ENCODE results near the gene VGF. TPM values are rescaled to one million over a fixed set of nuclear protein-coding genes. Genes with fewer than 3 reads are reported as not detected.

Gene VGF
- total and polyA plus RNA-seq, 3 donors from 2014 or later, result 0.87 to 2.3 (median 1.2) TPM

GRCh38 chr7:101169838-101170551, 4.6 kb upstream of the VGF start:
- intact Hi-C loops (cut with DNase I; ENCODE audit: low total_unique reads), result loop anchor here (10.0 kb wide), 1 partner anchor 115 kb away; no protein-coding TSS in a partner anchor
- DNase-seq, result peak; percentile 78
- no peak overlapping the region for H3K27ac ChIP-seq
- H3K36me3 ChIP-seq (ENCODE audit: low read depth, missing control alignments), result no peaks in the 10 kb centered on the region
- H3K27me3 ChIP-seq, result no peaks in the 10 kb centered on the region
- H3K4me1 ChIP-seq, result peaks cover 22% of the 10 kb centered on the region
- TF ChIP-seq CTCF (IDR thresholded peaks at IDR 0.05) (peak; percentile 59 to 82 (median 73)), POLR2A (IDR thresholded peaks at IDR 0.05) (no peak)
- 1% methylated on average over 21 to 33 of the region's 33 CpGs for WGBS, 2 donors
- no peaks in the 10 kb centered on the region for H3K9me3 ChIP-seq
- no peak overlapping the region for H3K4me3 ChIP-seq

GRCh38 chr7:101169110-101169837, 3.9 kb upstream of the VGF start:
- 2 to 3% methylated on average over 18 of the region's 18 CpGs for WGBS, 2 donors
- H3K9me3 ChIP-seq, result no peaks in the 10 kb centered on the region
- H3K4me3 ChIP-seq, result no peak overlapping the region
- peaks cover 24% of the 10 kb centered on the region for H3K4me1 ChIP-seq
- no peak for DNase-seq
- H3K27ac ChIP-seq, result no peak overlapping the region
- intact Hi-C loops (cut with DNase I; ENCODE audit: low total_unique reads), result loop anchor here (10.0 kb wide), 1 partner anchor 116 kb away; no protein-coding TSS in a partner anchor
- H3K27me3 ChIP-seq, result no peaks in the 10 kb centered on the region
- TF ChIP-seq CTCF (IDR thresholded peaks at IDR 0.05), result no peak
- TF ChIP-seq POLR2A (IDR thresholded peaks at IDR 0.05), result no peak
- H3K36me3 ChIP-seq (ENCODE audit: low read depth, missing control alignments), result no peaks in the 10 kb centered on the region

DNA sequence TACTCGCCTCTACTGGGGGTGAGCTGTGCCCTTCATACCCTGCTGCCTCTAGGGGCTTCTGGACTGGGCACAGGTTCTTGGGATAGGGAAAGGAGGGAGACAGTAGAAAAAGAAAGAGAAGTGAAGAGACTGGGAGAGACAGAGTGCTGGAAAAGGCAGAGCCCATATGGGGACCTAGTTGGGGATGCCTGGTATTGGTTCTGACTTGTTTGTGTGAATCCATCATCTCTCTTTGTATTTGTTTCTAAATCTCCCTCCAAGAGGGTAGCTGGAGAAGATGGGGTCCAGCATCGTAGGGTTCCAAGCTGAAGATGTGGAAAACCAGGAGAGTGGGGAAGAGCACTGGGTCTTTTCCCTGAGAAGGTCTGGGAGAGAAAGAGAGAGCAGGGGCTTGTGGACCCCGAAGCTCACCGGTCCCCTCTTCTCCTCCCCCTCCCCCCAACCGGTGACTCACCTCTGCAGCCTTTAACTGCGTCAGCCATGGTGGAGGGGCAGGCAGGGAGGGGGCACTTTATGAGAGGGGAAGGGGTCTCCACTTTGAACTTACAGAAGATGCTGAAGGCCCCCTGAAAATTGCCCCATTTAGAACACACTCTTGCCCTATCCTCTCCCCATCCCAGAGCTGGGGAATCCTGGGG, 3.2 kb upstream of the VGF start:
- H3K4me3 ChIP-seq, result no peak overlapping the region
- DNase-seq, result no peak
- H3K27ac ChIP-seq, result no peak overlapping the region
- intact Hi-C loops (cut with DNase I; ENCODE audit: low total_unique reads), result loop anchor here (10.0 kb wide), 1 partner anchor 116 kb away; no protein-coding TSS in a partner anchor
- H3K27me3 ChIP-seq, result no peaks in the 10 kb centered on the region
- TF ChIP-seq CTCF (IDR thresholded peaks at IDR 0.05) (no peak), POLR2A (IDR thresholded peaks at IDR 0.05) (no peak)
- 4 to 6% methylated on average over 6 of the region's 6 CpGs for WGBS, 2 donors
- no peaks in the 10 kb centered on the region for H3K36me3 ChIP-seq (ENCODE audit: low read depth, missing control alignments)
- peaks cover 28% of the 10 kb centered on the region for H3K4me1 ChIP-seq
- H3K9me3 ChIP-seq, result no peaks in the 10 kb centered on the region

DNA sequence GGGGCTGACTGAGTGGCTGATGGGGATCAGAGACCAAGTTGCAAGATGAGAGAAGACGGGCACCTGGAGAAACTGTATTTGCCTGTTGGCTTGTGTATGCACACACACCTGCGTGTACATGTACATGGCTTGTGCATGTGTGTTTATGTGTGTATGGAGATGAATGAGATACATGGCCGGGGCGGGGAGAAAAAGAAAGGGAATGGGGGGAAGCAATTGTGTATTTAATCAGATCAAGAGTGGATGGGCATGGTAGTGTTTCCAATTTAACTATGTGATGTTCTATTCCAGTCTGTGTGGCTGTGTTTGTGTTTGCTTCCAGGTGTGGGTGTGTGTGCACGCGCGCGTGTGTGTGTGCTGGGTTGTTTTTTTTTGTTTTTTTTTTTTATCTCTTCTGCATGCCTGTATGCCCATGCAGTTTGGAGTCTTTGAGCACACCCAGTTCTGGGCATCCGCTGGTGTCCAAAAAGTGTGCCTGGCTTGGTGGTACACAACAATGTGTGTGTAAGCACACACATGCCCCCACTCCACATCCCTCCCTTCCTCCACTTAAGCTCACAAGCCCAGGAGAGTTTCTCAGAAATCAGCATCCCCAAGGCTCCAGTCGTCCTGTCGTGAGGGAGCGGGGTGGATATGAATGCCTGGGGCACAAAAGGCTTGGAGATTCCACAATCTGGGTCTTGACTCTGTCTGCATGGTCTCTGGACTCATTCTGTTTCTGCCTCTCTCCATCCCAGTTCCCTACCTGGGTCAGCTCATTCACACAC, 2.5 kb upstream of the VGF start:
- Histone ChIP-seq H3K9me3 (no peaks in the 10 kb centered on the region), H3K4me1 (peaks cover 24% of the 10 kb centered on the region), H3K36me3 (ENCODE audit: low read depth, missing control alignments) (no peaks in the 10 kb centered on the region), H3K4me3 (no peak overlapping the region), H3K27ac (no peak overlapping the region), H3K27me3 (no peaks in the 10 kb centered on the region)
- no peak for DNase-seq
- 5 to 6% methylated on average over 12 of the region's 12 CpGs for WGBS, 2 donors
- TF ChIP-seq POLR2A (IDR thresholded peaks at IDR 0.05) (no peak), CTCF (IDR thresholded peaks at IDR 0.05) (no peak)
- intact Hi-C loops (cut with DNase I; ENCODE audit: low total_unique reads), result loop anchor here (10.0 kb wide), 1 partner anchor 117 kb away; no protein-coding TSS in a partner anchor
